ENCODE data around the gene SYT1.

The SYT1 gene

GRCh38 chr12:79451978-79452377 is 587.4 kb downstream of the SYT1 start:
- no peak for DNase-seq (ENCODE audit: low read depth)
- no peak for TF ChIP-seq MAX (IDR thresholded peaks at IDR 0.05; ENCODE audit: low read depth, low read length)
- TF ChIP-seq CTCF (IDR thresholded peaks at IDR 0.05; ENCODE audit: low read depth, low read length) = no peak
- no peak for TF ChIP-seq POLR2A (IDR thresholded peaks at IDR 0.05; ENCODE audit: extremely low read depth, insufficient read length)
- no peak for TF ChIP-seq MYC (IDR thresholded peaks at IDR 0.05; ENCODE audit: low read depth, low read length)

GRCh38 chr12:79452906-79453305 is 588.3 kb downstream of the SYT1 start:
- no peak for DNase-seq (ENCODE audit: low read depth)
- TF ChIP-seq POLR2A (IDR thresholded peaks at IDR 0.05; ENCODE audit: extremely low read depth, insufficient read length) = no peak
- no peak for TF ChIP-seq MYC (IDR thresholded peaks at IDR 0.05; ENCODE audit: low read depth, low read length)
- no peak for TF ChIP-seq MAX (IDR thresholded peaks at IDR 0.05; ENCODE audit: low read depth, low read length)
- no peak for TF ChIP-seq CTCF (IDR thresholded peaks at IDR 0.05; ENCODE audit: low read depth, low read length)
- H3K4me3 ChIP-seq (ENCODE audit: low read depth, low read length) = no peak overlapping the region

More at GRCh38 chr12:79451978-79452377, 587.4 kb downstream of the SYT1 start:
- no peak overlapping the region for H3K4me3 ChIP-seq (ENCODE audit: low read depth, low read length)

GRCh38 chr12:79453820-79454219 is 589.2 kb downstream of the SYT1 start:
- no peak overlapping the region for H3K4me3 ChIP-seq (ENCODE audit: low read depth, low read length)
- TF ChIP-seq POLR2A (IDR thresholded peaks at IDR 0.05; ENCODE audit: extremely low read depth, insufficient read length) (no peak), MAX (IDR thresholded peaks at IDR 0.05; ENCODE audit: low read depth, low read length) (no peak), MYC (IDR thresholded peaks at IDR 0.05; ENCODE audit: low read depth, low read length) (no peak), CTCF (IDR thresholded peaks at IDR 0.05; ENCODE audit: low read depth, low read length) (no peak)
- DNase-seq (ENCODE audit: low read depth) = no peak

GRCh38 chr12:79454338-79454843 is 589.8 kb downstream of the SYT1 start:
- no peak overlapping the region for H3K4me3 ChIP-seq (ENCODE audit: low read depth, low read length)
- TF ChIP-seq MAX (IDR thresholded peaks at IDR 0.05; ENCODE audit: low read depth, low read length) = no peak
- no peak for TF ChIP-seq POLR2A (IDR thresholded peaks at IDR 0.05; ENCODE audit: extremely low read depth, insufficient read length)
- no peak for TF ChIP-seq MYC (IDR thresholded peaks at IDR 0.05; ENCODE audit: low read depth, low read length)
- no peak for TF ChIP-seq CTCF (IDR thresholded peaks at IDR 0.05; ENCODE audit: low read depth, low read length)
- no peak for DNase-seq (ENCODE audit: low read depth)

- no peak for DNase-seq (ENCODE audit: low read depth)
- TF ChIP-seq POLR2A (IDR thresholded peaks at IDR 0.05; ENCODE audit: extremely low read depth, insufficient read length) (no peak), CTCF (IDR thresholded peaks at IDR 0.05; ENCODE audit: low read depth, low read length) (no peak), MYC (IDR thresholded peaks at IDR 0.05; ENCODE audit: low read depth, low read length) (no peak), MAX (IDR thresholded peaks at IDR 0.05; ENCODE audit: low read depth, low read length) (no peak)
These were observed 590.7 kb downstream of the SYT1 start for GRCh38 chr12:79455286-79455685.

More at GRCh38 chr12:79455286-79455685, 590.7 kb downstream of the SYT1 start:
- H3K4me3 ChIP-seq (ENCODE audit: low read depth, low read length) = no peak overlapping the region
